Raji (cell line): ENCODE measurements around the gene MYLIP.

Source experiments
- POLR2A ChIP-seq: IDR thresholded peaks from 2 replicates; pipeline ENCODE4 v1.6.1; 2011; ENCODE audit warnings: low read depth, low read length, control low read depth; ENCODE audit not compliant: insufficient read depth

MYLIP gene

DNA sequence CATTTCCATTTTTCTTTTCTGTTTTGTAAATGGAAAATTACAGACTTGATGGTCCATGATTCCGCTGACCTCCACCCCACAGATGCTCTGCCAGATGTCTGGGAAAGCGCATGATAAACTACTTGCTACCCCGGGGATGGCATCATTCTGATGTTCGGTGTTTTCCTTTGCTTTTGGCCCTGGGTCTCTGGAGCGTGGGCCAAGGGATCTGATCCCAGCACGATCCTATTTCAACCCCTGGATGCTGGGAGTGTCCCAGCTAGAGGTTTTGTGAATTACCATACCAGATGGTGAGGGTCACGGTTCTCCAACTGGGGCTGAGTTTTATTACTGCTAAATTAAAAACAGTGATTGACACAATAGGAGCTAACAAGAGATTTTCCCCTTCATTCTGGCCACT lies 25.2 kb upstream of the MYLIP start:
- no peak for TF ChIP-seq POLR2A

- TF ChIP-seq POLR2A = no peak
These were observed 24.1 kb upstream of the MYLIP start for GRCh38 chr6:16104624-16105433.

DNA sequence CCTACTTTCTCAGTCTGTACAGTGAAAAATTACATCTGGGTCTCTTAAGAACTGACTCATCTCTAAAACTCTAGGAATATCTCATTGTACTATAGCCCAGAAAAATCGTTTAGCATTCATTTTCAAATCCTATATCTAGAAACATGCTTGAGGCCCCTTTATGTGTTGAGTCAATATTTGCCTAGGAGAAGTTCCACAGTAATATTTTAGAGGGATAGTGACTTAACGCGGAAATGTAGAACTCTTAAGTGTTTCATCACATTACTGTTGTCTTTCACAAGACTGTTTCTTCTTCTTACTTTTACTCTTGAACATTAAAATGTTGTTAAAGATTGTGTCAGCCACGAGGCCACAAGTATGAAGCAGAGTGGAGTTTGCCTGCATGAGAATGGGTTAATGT lies 23.0 kb upstream of the MYLIP start:
- TF ChIP-seq POLR2A = no peak

DNA sequence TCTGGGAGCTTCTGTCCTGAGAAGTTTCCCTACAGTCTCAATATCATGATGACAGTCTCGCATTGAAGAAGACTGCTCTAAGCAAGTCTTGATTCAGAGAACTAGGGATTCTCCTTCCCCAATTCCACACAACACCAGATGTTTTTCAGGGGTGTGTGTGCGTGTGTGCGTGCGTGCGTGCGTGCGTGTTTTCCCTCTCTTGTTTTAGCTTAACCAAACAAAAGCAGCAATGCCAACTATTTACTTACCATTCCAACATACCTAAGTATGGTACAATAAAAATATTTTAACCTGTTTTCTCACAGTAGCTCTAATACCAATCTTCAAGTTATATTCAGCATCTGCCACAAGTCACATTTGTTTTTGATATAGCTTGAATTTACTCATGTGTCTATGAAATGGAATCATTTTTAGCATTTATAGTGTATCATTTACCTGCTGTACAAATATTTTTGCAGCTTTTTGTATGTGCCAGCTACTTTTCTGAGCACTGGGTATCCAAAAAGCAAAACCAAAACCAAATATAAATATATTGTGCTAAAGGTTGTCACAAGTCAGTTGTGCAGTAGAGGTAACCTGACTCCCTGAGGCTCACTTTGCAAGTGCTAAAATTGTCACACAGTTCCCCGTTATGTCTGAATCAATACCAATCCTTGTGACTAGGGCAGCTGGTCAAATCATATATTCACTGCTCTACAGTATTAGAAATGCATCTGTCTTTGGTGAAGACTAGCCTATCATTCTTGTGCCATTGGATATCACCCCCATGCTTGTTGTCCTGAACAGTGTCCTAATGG lies 21.7 kb upstream of the MYLIP start:
- no peak for TF ChIP-seq POLR2A

- TF ChIP-seq POLR2A = no peak
These were observed 20.5 kb upstream of the MYLIP start for GRCh38 chr6:16108419-16108818.

DNA sequence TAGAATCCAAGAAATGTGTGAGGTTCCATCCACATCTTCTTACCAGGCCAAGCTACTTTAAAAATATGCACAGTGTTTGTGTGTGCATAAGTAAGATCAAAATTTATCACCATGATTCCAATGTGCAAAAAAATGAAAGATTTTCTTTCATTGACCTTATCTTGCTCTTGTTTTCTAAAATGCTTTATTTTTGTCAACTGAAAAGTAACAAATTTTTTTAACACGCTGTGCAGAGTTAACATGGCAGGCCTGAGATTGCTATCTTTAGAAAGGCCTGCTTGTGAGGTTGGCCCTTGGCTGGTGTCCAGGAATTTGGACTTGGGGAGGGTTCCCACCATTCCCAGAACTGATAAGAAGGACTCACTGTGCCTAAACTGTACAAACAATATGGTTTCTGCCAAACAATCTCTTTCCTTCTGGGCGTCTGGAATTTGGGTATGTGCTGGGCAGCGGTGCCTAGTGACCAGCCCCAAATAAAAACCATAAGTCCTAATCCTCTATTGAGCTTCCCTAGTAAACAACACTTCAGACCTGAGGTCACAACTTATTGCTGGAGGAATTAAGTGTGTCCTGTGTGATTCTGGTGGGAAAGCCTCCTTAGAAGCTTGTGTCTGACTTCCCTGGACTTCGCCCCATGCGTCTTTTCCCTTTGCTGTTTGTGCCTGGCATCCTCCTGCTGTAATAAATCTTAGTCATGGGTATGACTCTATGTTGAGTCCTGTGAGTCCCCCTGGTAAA lies 19.8 kb upstream of the MYLIP start:
- no peak for TF ChIP-seq POLR2A

DNA sequence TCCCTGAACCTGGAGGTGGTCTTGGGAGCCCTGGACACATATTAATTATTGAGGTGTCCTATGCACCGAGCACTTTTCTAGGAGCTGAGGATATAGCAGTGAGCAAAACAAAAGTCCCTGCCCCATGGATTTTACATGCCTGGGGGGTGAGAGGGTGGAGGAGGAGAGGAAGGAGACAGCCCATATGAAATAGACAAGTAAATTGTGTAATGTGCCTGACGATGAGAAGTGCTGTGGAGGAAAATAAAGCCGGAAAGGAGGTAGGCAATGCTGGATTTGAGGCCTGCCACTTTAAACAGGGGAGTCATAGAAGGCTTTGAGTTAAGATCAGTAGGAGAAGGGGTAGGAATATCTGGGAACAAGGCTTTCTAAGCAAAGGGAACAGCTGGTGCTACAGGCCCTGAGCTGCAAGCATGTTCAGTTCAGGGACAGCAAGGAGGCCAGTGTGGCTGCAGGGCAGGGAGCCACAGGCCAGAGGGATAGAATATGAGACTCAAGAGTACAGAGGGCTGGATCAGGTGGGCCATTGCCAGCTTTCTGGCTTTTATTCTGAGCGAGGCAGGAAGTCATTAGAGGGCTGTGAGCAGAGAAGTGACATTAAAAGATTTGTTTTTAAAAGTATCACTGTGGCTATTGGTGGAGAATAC lies 19.1 kb upstream of the MYLIP start:
- TF ChIP-seq POLR2A = no peak

- TF ChIP-seq POLR2A = no peak
These were observed 10.1 kb upstream of the MYLIP start for GRCh38 chr6:16118825-16119224.

DNA sequence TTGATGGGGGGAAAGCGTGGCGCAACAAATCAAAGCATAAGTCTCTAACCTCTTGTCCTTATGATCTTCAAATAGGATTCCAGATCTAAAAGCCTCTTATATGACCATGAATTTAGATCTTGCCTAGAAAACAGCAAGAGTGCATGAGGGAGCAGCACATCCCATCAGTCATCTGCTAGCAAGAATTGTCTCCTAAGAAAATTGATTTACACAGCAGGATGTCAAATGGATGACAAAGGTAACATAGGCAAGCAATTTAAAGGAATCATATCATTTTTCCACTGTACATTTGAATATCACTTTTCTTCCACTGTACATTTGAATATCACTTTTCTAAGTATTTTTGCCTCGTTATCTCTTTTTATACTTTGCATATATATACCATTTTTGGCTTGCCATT lies 7.5 kb upstream of the MYLIP start:
- no peak for TF ChIP-seq POLR2A

DNA sequence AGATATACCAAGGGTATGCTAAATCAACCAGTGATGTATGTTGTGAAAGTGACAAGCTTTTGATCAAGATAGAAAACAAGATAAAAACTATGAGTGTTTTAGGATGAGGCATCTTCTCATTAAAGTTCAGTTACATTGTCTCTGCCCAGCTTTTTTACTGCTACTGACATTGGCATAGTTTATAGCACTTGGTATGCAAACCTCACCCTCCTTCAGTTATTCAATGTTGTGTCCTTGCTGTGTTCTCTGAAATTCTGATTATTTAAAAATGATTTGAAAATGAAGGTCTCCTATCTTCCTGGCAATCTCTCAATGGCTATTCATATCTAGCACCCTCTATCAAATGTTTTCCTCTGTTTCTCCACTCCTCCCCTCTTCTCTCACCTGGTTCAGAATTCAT lies 6.7 kb upstream of the MYLIP start:
- no peak for TF ChIP-seq POLR2A

DNA sequence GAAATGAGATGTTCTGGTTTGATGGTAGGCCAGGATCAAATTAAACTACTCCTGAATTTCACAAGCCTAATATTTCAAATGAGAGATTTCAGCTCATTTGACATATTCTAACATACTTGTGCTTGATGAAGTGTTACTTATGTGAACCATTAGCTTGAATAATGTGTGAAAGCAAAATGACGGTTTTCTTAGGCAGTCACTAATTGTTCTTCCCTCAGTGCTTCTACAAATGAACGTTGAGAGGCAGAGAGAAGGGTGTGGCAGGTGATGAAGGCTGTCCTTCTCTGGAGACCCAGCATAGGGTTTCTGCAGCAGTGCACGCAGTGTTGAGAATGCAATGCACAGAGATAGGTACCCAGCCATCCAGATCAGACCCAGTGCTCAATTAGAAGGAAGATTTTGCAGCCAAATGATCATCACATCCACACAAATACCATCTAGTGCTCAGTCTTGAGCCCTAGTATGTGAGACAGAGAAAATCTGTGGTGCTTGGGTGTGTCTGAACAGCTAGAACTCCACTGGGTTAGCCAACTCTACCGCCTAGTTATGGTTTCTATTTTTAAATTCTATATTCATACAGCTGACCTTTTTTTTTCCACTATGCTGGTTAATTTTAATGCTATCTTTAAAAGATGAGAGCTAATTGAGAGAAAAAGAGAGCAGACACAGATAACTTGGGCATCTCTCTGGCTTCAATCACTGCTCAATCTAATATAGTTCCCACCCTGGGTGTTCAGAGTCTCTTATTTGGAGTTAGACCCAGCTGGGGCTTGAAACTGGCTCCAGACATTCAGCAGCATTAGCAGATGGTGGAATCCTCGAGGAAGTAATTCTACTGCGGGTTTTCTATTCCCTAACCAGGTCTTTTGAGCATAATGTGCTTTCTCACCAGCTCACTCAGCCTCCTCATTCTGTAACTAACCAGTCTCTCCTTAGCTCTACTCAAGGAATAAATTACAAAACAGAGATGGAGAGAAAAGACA lies 4.4 kb upstream of the MYLIP start:
- TF ChIP-seq POLR2A = no peak

GRCh38 chr6:16126056-16126455 lies 2.8 kb upstream of the MYLIP start:
- no peak for TF ChIP-seq POLR2A

DNA sequence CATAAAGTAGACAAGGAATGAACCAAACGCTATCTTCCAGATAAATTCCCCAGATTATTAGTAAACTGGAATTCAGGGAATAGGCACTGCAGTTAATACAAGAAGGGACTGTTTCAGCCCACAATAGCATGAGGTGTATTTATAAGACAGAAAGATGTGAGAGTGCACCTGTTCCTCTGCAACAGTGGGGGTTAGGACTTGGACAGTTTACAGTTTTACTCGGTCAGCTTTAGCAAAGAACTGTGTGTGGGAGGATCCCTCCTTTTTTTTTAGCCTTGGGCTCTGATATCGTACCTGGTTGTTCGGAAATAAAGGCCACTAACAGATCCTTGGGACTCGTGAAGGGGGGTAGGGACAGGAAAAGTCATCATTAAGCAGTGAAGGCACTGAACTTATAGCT lies 2.0 kb upstream of the MYLIP start:
- TF ChIP-seq POLR2A = no peak

- no peak for TF ChIP-seq POLR2A
These were observed 1.4 kb upstream of the MYLIP start for GRCh38 chr6:16127471-16127870.
